ENCODE data around the gene NAA80. TPM values are rescaled to one million over a fixed set of nuclear protein-coding genes. Genes with fewer than 3 reads are reported as not detected.

The NAA80 gene
- total and polyA plus RNA-seq, 2 of the 8 experiments (the other 6 are each of a cell fraction or from before 2014, with no cell fraction given), result 11.3 to 16.7 TPM

GRCh38 chr3:50298836-50299637, at the start of gene NAA80, which contains the start of gene HYAL3 (continued):
- TF ChIP-seq KDM1A (IDR thresholded peaks at IDR 0.05; ENCODE audit: borderline replicate concordance, low read length) (peak; percentile 60; the same call in 1 of the 2 replicates), SP1 (IDR thresholded peaks at IDR 0.05; ENCODE audit: low read depth, low read length) (peak; percentile 37; the same call in 1 of the 2 replicates), NANOG (IDR thresholded peaks at IDR 0.05; ENCODE audit: insufficient read depth, low read depth, low read length, poor library complexity, severe bottlenecking) (no peak), SP4 (IDR thresholded peaks at IDR 0.05; ENCODE audit: low read length) (peak; percentile 88), TEAD4 (IDR thresholded peaks at IDR 0.05; ENCODE audit: low read depth, low read length) (no peak), BACH1 (IDR thresholded peaks at IDR 0.05; ENCODE audit: low read length) (peak; percentile 53; the same call in 1 of the 2 replicates), SIRT6 (IDR thresholded peaks at IDR 0.05; ENCODE audit: low read length) (no peak), MAFK (IDR thresholded peaks at IDR 0.05; ENCODE audit: low read depth, low read length) (no peak), RAD21 (IDR thresholded peaks at IDR 0.05 in 1 of 2, conservative IDR thresholded peaks at IDR 0.05 in 1 of 2; ENCODE audit: low read depth in 2 of 2, low read length in 2 of 2) (no peak), FOSL1 (IDR thresholded peaks at IDR 0.05; ENCODE audit: insufficient read depth, low read depth, low read length) (no peak), CREB1 (IDR thresholded peaks at IDR 0.05) (peak; percentile 93), USF2 (IDR thresholded peaks at IDR 0.05; ENCODE audit: low read length) (no peak), TBP (IDR thresholded peaks at IDR 0.05; ENCODE audit: low read depth, low read length) (peak; percentile 7; the same call in 1 of the 2 replicates), CHD1 (IDR thresholded peaks at IDR 0.05; ENCODE audit: low read depth, low read length) (no peak), PHF8 (conservative IDR thresholded peaks at IDR 0.05; ENCODE audit: low read depth, low read length) (0 out of 2 replicates have a peak, but pooled peaks have one; percentile 64), CTBP2 (IDR thresholded peaks at IDR 0.05; ENCODE audit: borderline replicate concordance, insufficient read depth, insufficient read length, low read length) (no peak), CBX8 (IDR thresholded peaks at IDR 0.05; ENCODE audit: borderline replicate concordance, low read depth, low read length) (no peak), POLR2AphosphoS5 (IDR thresholded peaks at IDR 0.05; ENCODE audit: low read depth, low read length) (peak; percentile 53; the same call in 1 of the 2 replicates), POLR2A (IDR thresholded peaks at IDR 0.05; ENCODE audit: control extremely low read depth in 1 of 2, low read depth in 2 of 2, low read length in 2 of 2) (peak in 1 of 2 experiments; percentile 66; a peak in 1 of 3 replicates), TAF7 (optimal IDR thresholded peaks at IDR 0.05; ENCODE audit: borderline replicate concordance, low read depth, low read length) (no peak)
- TF ChIP-seq, protein P1, sequence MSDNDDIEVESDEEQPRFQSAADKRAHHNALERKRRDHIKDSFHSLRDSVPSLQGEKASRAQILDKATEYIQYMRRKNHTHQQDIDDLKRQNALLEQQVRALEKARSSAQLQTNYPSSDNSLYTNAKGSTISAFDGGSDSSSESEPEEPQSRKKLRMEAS (IDR thresholded peaks at IDR 0.05), result peak; percentile 62
- TF ChIP-seq, protein P2, sequence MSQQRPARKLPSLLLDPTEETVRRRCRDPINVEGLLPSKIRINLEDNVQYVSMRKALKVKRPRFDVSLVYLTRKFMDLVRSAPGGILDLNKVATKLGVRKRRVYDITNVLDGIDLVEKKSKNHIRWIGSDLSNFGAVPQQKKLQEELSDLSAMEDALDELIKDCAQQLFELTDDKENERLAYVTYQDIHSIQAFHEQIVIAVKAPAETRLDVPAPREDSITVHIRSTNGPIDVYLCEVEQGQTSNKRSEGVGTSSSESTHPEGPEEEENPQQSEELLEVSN (IDR thresholded peaks at IDR 0.05), result no peak; the same call in 1 of the 2 replicates

Data from H1 (cell line).